Vagina (tissue), 2 donors: ENCODE measurements around the gene TCN2.

ENCODE experiments used
- POLR2A ChIP-seq, 2 donors: fragments of 450-650 bp; IDR thresholded peaks; one replicate each; pipeline ENCODE4 v1.6.1; 2017; ENCODE audit warnings: antibody characterized with exemption in 2 of 2, mild to moderate bottlenecking in 2 of 2, moderate library complexity in 2 of 2
- TF ChIP-seq, protein P1 (sequence below), 3 experiments: fragments of 450-650 bp in 2 of 3; fragments of 200-600 bp in 1 of 3; sonication (generic) in 1 of 3; IDR thresholded peaks; one replicate each; pipeline ENCODE4 v1.5.1; 2017 to 2019; ENCODE audit warnings: antibody characterized with exemption in 3 of 3, mild to moderate bottlenecking in 2 of 3, moderate library complexity in 2 of 3

DNA sequence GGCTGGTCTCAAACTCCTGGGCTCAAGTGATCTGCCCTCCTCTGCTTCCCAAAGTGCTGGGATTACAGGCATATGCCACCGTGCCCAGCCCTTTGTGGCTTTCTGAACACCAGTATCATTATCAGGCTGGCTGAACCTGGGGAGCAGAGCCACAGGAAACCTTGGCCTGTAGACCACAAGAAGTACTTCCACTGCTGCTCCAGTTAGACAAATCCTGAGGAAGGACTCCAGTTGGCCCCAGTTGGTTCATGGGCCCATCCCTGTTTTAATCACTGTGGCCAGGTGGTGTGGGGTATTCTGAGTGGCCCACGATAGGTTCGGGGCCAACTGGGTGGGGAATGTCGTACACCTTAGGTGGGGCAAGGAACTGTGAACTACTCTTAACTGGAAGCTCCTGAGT lies 66.2 kb downstream of the TCN2 start:
- TF ChIP-seq, protein P1, sequence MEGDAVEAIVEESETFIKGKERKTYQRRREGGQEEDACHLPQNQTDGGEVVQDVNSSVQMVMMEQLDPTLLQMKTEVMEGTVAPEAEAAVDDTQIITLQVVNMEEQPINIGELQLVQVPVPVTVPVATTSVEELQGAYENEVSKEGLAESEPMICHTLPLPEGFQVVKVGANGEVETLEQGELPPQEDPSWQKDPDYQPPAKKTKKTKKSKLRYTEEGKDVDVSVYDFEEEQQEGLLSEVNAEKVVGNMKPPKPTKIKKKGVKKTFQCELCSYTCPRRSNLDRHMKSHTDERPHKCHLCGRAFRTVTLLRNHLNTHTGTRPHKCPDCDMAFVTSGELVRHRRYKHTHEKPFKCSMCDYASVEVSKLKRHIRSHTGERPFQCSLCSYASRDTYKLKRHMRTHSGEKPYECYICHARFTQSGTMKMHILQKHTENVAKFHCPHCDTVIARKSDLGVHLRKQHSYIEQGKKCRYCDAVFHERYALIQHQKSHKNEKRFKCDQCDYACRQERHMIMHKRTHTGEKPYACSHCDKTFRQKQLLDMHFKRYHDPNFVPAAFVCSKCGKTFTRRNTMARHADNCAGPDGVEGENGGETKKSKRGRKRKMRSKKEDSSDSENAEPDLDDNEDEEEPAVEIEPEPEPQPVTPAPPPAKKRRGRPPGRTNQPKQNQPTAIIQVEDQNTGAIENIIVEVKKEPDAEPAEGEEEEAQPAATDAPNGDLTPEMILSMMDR (IDR thresholded peaks at IDR 0.05), result no peak
- no peak for TF ChIP-seq POLR2A (IDR thresholded peaks at IDR 0.05)
